ENCODE measurements around the gene PRPF31.
"Not testable (repeated sequence)": the region's sequence is repeated elsewhere in the genome, so short reads cannot be mapped to it uniquely, and the experiment has no call there.

PRPF31 gene

DNA sequence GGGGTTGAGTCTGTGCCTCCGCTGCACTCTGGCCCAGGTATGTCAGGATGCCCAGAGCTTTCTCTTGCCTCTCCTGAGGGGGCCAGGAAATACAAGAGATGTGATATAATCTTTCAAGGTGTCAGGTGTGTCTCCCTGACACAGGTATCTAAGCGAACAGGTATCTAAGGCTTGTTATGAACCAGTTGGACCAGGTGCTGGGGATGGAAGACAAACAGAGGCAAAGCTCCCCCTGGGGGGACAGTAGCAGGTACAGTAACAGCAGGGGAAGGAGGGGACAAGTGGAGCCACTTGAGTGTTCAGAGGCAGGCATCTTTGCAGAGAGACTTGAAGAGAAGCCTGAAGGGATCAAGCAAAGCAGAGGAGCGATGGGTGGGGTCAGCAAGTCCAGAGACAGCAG, 41.4 kb downstream of the PRPF31 start:
- in situ Hi-C loops (cut with MboI; ENCODE audit: low pct_unique_long_range_greater_than_20kb, low sequenced_read_pairs) = no loop called here
- DNase-seq = no peak

- no peak for DNase-seq
- in situ Hi-C loops (cut with MboI; ENCODE audit: low pct_unique_long_range_greater_than_20kb, low sequenced_read_pairs) = no loop called here
These were observed 43.3 kb downstream of the PRPF31 start for GRCh38 chr19:54158812-54159351.

- in situ Hi-C loops (cut with MboI; ENCODE audit: low pct_unique_long_range_greater_than_20kb, low sequenced_read_pairs) = no loop called here
- peak; percentile 100 for DNase-seq
These were observed 44.0 kb downstream of the PRPF31 start, which contains the start of gene LENG1 for GRCh38 chr19:54159352-54160181. Gene LENG1 (minus strand): TSS chr19:54159721. CDS start chr19:54159695, 26 bp downstream.

DNA sequence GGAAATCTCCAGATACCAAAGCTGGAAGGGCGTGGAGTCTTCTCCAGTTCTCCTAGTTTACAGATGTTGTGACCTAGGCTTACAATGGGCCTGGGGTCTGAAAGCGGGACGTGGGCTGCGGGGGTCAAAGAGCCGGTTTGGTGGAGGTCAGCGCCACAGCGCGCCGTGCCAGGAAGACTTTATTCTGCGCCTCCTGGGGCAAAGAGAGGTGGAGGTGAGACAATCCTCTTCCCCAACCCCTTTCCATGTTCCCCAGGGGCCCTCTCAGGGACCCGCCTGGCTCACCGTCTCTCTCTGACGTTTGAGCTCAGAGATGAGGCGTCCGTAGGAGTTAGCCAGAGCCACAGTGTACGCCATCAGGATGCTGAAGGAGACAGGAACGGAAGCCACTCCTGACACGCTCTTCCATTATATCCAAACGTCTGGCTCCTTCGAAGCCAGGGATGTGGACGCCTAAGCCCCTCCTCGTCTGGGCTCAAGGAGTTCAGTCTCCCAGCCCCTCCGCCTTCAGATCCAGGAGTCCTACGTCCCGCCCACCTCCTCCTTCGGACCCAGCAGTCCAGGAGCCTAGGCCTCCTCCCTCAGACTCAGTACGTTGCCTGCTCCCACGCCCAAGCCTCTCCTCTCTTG, 44.7 kb downstream of the PRPF31 start:
- DNase-seq = no peak
- in situ Hi-C loops (cut with MboI; ENCODE audit: low pct_unique_long_range_greater_than_20kb, low sequenced_read_pairs) = no loop called here

DNA sequence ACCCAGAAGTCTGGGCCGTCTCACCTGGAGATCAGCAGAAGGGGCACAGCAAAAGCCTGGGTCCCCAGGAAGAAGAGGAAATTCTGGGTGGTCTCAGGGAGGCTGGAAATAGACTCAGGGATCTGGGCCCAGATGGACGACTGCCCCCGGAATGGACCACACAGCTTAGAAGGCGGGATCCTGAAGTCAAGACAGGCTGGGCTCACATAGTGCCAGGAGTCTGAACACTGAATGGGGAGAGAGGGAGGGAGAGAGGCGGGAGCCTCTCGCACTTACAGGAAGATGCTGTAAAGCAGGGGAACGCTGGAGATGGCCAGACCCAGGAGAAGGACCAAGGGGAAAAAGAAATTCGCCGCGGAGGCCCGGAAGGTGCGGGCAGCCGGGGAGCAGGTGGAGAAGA, 45.3 kb downstream of the PRPF31 start:
- in situ Hi-C loops (cut with MboI; ENCODE audit: low pct_unique_long_range_greater_than_20kb, low sequenced_read_pairs) = no loop called here

DNA sequence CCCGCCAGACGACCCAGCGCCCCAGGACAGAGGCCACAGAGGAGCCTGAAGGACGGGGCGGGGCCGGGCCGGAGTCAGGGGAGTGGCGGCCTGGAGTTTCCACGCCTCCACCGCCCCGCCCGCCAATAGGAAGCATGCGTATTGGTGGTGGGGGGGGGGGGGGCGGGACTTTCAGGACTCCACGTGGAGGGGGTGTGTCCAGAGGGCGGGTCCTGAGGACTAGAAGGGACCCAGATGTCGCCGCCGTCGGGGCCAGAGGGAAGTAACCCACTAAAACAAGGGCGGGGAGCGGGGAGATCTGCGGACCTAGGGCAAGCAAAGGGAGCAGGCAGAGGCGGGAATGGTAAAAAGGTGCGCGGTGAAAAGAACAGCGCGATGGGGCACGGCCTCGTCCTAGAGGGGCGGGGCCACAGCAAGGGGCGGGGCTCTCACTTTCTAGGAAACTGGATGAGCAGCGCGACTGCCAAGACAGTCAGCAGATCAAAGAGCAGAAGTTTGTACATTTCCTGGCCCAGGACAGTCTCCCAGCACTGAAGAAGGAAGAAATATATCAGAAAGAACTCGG, 46.8 kb downstream of the PRPF31 start:
- peak; percentile 92 for DNase-seq
- in situ Hi-C loops (cut with MboI; ENCODE audit: low pct_unique_long_range_greater_than_20kb, low sequenced_read_pairs) = no loop called here

More for the DNA sequence above, 45.3 kb downstream of the PRPF31 start:
- DNase-seq = no peak

DNA sequence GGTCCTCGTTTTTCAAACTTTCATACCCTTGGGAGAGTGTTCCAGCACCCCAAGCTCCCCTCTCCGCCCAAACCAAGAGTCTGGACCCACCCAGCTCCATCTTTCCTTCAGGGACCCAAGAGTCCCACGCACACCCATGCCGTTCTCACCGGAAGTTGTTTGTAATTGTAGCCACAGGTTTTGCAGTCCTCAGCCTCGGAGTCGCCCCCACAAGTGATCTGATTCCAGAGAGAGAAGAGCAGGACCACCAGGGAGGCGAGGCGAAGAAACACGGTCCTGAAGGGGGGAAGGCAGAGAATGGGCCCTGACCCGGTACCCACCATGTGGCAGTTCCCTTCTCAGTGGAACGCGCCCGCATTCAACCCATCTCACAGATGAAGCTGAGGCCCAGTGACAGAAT, 47.3 kb downstream of the PRPF31 start:
- no peak for DNase-seq
- in situ Hi-C loops (cut with MboI; ENCODE audit: low pct_unique_long_range_greater_than_20kb, low sequenced_read_pairs) = no loop called here

DNA sequence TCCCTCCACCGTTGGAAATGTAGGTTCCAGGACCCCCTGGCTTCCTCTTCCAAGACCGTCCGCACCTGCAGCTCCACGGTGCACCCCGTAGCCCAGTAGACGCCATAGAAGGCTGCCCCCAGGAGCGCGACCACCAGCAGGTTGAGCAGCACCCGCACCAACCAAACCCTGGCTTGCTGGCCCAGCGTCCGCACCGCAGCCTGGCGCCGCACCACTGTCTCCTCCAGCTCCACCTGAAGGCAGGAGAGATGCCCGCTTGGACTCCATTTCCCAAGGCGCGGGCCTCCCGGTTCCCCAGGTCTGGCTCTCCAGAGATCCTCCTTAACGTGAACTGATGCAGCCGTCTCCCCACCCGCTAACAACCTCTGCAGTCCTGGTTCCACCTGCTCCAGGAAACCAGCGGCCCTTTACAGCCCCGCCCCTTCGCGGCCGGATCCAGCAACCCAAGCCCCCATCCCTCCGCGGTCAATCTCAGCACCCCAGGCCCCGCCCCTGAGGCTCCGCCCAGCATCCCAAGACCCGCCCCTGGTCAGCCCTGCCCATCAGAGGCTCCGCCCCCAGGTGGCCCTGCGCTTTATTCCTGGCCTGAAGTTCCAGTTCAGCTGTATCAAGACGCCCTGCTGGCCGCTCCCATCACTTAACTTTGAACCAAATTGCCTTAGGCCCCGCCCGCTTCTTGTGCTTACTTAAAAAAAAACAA, 49.0 kb downstream of the PRPF31 start:
- in situ Hi-C loops (cut with MboI; ENCODE audit: low pct_unique_long_range_greater_than_20kb, low sequenced_read_pairs) = no loop called here
- no peak for DNase-seq

GRCh38 chr19:54165222-54165621, 49.7 kb downstream of the PRPF31 start:
- in situ Hi-C loops (cut with MboI; ENCODE audit: low pct_unique_long_range_greater_than_20kb, low sequenced_read_pairs) = no loop called here
- DNase-seq = no peak

DNA sequence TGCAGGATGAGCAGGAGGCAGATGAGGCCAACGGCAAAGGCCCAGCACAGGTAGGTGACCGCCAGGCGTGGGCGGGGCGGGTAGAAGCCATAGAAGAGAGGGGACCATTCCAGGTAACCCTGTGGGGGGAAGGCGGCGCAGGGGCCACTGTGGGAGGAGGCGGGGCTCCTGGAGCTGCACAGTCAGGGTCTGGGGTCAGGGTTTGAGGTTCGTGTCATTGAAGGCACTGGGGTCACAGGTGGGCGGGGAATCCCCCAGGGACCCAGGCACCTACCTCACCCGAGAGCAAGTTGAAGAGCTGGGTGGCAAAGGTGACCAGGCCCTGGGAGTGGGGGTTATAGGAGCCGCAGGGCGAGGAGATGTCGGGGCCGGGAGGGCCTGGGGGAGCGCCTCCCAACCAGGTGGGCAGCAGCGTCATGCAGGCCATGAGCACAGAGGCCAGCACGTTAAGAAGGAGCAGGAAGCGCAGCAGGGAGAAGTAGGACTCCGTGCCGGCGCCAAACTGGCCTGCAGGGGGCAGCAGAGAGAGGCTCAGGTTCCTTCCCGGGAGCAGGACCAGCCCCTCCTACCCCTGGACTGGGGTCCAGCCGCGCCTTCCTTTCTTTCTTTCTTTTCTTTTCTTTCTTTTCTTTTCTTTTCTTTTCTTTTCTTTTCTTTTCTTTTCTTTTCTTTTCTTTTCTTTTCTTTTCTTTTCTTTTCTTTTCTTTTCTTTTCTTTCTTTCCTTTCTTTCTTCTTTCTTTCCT, 52.8 kb downstream of the PRPF31 start:
- peak; percentile 93 for DNase-seq
- in situ Hi-C loops (cut with MboI; ENCODE audit: low pct_unique_long_range_greater_than_20kb, low sequenced_read_pairs) = no loop called here

GRCh38 chr19:54169149-54169740, 53.7 kb downstream of the PRPF31 start:
- in situ Hi-C loops (cut with MboI; ENCODE audit: low pct_unique_long_range_greater_than_20kb, low sequenced_read_pairs) = no loop called here
- no peak for DNase-seq

DNA sequence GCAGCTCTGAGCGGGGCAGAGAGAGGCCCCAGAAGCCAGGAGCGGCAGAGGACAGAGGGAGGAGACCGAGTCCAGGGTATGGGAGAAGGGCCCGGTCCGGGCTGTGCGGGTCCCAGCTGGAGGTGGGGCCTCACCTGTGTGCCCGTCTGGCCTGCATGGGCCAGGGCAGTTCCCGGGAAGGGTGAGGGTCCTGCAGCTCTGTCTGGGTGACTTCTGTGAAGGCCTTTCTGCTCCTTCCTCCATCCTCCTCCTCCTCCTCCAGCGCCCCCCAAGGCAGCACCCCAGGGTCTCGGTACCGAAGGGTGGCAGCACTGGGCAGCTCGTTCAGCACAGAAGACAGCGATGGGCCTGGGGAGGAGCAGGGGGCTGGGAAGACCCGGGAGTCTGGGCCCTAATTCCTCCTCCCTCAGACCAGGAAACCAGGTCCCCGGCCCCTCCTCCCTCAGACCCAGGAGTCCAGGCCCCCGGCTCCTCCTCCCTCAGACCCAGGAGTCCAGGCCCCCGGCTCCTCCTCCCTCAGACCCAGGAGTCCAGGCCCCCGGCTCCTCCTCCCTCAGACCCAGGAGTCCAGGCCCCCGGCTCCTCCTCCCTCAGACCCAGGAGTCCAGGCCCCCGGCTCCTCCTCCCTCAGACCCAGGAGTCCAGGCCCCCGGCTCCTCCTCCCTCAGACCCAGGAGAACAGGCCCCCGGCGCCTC, 56.3 kb downstream of the PRPF31 start:
- DNase-seq; in situ Hi-C loops (cut with MboI; ENCODE audit: low pct_unique_long_range_greater_than_20kb, low sequenced_read_pairs): not testable (repeated sequence)

DNA sequence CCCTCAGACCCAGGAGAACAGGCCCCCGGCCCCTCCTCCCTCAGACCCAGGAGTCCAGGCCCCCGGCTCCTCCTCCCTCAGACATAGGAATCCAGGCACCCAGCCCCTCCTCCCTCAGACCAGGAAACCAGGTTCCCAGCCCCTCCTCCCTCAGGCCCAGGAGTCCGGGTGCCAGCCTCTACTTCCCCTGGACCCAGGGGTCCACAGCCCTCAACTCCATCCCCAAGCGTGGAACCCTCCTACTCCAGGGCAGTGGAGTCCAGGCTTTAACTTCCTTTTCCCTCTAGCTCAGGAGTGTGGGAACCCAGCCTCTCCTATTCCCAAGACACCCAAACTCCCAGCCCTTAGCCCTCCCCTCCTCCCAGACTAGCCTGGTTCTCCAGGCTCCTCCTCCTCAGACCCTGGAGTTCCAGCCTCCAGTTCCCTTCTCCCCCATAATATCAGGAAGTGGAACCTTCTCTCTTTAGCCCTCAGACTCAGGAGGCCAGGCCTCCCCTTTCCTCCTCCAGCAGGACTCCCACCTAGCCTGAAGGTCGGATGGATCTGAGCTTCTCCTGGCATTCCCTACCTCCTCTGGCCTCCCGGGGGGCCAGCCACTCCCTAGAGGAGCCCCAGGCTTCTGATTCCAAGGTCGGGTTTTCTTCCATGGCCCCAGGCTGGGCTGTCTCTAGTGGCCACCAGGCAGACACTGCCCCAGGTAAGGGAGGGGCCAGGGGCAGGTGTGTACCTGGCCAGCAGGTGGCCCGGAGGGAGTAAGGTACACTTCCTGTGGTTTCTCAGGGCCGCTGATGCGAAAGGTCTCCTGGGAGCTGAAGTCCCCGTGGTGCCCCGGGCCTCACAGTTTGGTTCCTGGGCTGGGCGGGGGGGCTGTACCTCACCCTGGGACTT, 57.2 kb downstream of the PRPF31 start, which contains the start of gene TMC4:
TMC4 (minus strand) TSS at position 690 of the 888 bp plus-strand sequence; CDS start at position 647, 43 bp downstream.
- DNase-seq = no peak
- in situ Hi-C loops (cut with MboI; ENCODE audit: low pct_unique_long_range_greater_than_20kb, low sequenced_read_pairs) = no loop called here

GRCh38 chr19:54173359-54173699, 57.8 kb downstream of the PRPF31 start:
- no peak for DNase-seq
- in situ Hi-C loops (cut with MboI; ENCODE audit: low pct_unique_long_range_greater_than_20kb, low sequenced_read_pairs) = no loop called here

DNA sequence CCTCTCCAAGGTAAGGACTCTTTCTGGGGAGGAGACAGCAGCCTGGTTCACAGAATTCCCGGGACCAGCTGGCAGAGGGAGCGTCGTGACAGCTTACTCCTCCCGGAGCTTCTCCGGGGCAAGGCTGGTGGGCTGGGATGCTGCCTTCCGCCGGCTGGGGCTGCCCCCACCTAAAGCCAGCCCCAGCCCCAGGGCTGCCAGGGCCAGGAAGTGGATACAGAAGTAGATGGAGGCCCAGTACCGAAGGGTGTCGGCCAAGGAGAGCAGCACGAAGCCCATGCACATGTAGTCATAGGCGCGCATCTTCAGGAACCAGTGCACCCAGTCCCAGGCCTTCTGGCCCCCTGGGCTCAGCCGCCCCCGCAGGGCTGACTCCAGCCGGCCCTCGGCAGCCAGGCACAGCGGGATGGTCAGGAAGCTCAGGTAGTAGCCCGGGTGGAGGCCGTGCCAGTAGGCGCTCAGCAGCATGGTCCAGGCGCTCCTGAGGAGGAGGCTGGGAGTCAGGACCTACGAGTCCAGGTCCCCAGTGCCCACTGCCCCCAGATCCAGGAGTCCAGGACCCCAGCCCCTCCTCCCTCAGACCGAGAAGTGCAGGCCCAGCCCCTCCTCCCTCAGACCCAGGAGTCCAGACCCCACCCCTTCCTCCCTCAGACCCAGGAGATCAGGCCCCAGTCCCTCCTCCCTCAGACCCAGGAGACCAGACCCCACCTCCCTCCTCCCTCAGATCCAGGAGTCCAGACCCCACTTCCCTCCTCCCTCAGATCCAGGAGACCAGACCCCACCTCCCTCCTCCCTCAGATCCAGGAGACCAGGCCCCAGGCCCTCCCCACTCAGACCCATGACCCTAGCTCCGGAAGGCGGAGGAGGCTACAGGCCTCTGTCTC, 58.6 kb downstream of the PRPF31 start:
- in situ Hi-C loops (cut with MboI; ENCODE audit: low pct_unique_long_range_greater_than_20kb, low sequenced_read_pairs) = no loop called here
- DNase-seq = no peak
